ENCODE data around the gene CCDC180. TPM values are rescaled to one million over a fixed set of nuclear protein-coding genes. Genes with fewer than 3 reads are reported as not detected.

CCDC180 gene
- total RNA-seq, 4 donors from 2014 or later, result 0.08 to 5.2 (median 3.4) TPM

- no peak for DNase-seq (ENCODE audit: low spot score in 2 of 2)
- WGBS, 2 donors, result 94 to 96% methylated on average over 7 of the region's 7 CpGs
- intact Hi-C loops (cut with DNase I; ENCODE audit: low total_unique reads), result no loop called here
Measured at GRCh38 chr9:97316904-97317303, 9.4 kb downstream of the CCDC180 start.

DNA sequence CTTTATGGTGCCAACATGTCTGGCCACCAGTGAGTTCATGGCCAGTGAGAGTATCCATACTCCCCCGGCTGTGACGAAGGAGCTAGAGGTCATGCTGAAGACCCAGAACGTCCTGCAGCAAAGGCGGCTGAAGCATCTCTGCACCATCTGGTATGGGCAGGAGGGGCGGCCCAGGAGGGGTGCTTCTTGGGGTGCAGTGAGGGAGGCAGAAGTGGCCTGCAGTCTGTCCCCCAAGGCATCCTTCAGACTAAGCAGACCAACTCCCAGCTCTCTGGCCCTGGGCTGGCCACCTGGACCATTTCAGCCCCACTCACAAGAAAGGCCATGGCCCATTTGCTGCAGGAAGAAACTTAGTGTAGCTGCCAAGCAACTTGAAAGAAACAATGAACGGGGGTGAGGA is 11.0 kb downstream of the CCDC180 start:
- DNase-seq (ENCODE audit: low spot score in 2 of 2), result no peak
- WGBS, 2 donors, result 94 to 95% methylated on average over 6 of the region's 6 CpGs
- intact Hi-C loops (cut with DNase I; ENCODE audit: low total_unique reads), result no loop called here
- TF ChIP-seq POLR2A (IDR thresholded peaks at IDR 0.05), result no peak
- TF ChIP-seq, protein P1, sequence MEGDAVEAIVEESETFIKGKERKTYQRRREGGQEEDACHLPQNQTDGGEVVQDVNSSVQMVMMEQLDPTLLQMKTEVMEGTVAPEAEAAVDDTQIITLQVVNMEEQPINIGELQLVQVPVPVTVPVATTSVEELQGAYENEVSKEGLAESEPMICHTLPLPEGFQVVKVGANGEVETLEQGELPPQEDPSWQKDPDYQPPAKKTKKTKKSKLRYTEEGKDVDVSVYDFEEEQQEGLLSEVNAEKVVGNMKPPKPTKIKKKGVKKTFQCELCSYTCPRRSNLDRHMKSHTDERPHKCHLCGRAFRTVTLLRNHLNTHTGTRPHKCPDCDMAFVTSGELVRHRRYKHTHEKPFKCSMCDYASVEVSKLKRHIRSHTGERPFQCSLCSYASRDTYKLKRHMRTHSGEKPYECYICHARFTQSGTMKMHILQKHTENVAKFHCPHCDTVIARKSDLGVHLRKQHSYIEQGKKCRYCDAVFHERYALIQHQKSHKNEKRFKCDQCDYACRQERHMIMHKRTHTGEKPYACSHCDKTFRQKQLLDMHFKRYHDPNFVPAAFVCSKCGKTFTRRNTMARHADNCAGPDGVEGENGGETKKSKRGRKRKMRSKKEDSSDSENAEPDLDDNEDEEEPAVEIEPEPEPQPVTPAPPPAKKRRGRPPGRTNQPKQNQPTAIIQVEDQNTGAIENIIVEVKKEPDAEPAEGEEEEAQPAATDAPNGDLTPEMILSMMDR (IDR thresholded peaks at IDR 0.05), result no peak
- H3K4me3 ChIP-seq (ENCODE audit: low read depth, poor library complexity, severe bottlenecking), result no peak overlapping the region

More at GRCh38 chr9:97316904-97317303, 9.4 kb downstream of the CCDC180 start:
- H3K4me3 ChIP-seq (ENCODE audit: low read depth, poor library complexity, severe bottlenecking), result no peak overlapping the region
- TF ChIP-seq POLR2A (IDR thresholded peaks at IDR 0.05), result no peak
- TF ChIP-seq, protein P1 (IDR thresholded peaks at IDR 0.05), result no peak

DNA sequence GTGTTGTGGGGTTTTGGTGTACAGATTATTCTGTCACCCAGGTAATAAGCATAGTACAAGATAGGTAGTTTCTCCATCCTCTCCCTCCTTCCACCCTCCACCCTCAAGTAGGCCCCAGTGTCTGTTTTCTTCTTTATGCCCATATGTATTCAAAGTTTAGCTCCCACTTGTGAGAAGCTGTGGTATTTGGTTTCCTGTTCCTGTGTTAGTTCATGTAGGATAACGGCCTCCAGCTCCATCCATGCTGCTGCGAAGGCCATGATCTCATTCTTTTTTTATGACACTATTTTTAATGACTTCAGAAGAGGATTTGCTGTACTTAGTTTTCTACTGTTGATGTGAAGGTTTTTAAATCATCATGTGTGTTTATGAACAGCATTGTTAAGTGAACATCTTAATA is 11.9 kb downstream of the CCDC180 start:
- H3K4me3 ChIP-seq (ENCODE audit: low read depth, poor library complexity, severe bottlenecking), result no peak overlapping the region
- TF ChIP-seq, protein P1 (IDR thresholded peaks at IDR 0.05), result no peak
- no peak for TF ChIP-seq POLR2A (IDR thresholded peaks at IDR 0.05)
- intact Hi-C loops (cut with DNase I; ENCODE audit: low total_unique reads), result no loop called here
- DNase-seq (ENCODE audit: low spot score in 2 of 2), result no peak
- 81 to 82% methylated on average over 2 of the region's 2 CpGs for WGBS, 2 donors

- DNase-seq (ENCODE audit: low spot score in 2 of 2), result no peak
- intact Hi-C loops (cut with DNase I; ENCODE audit: low total_unique reads), result no loop called here
- no peak for TF ChIP-seq POLR2A (IDR thresholded peaks at IDR 0.05)
- TF ChIP-seq, protein P1 (IDR thresholded peaks at IDR 0.05), result no peak
- no peak overlapping the region for H3K4me3 ChIP-seq (ENCODE audit: low read depth, poor library complexity, severe bottlenecking)
- WGBS, 2 donors, result 87 to 90% methylated on average over 5 of the region's 5 CpGs
Measured at GRCh38 chr9:97320080-97320642, 12.7 kb downstream of the CCDC180 start.

- no peak overlapping the region for H3K4me3 ChIP-seq (ENCODE audit: low read depth, poor library complexity, severe bottlenecking)
- no peak for TF ChIP-seq POLR2A (IDR thresholded peaks at IDR 0.05)
- TF ChIP-seq, protein P1 (IDR thresholded peaks at IDR 0.05), result no peak
- intact Hi-C loops (cut with DNase I; ENCODE audit: low total_unique reads), result no loop called here
- no peak for DNase-seq (ENCODE audit: low spot score in 2 of 2)
- 79 to 88% methylated on average over 1 of the region's 1 CpG for WGBS, 2 donors
Measured at GRCh38 chr9:97321251-97321650, 13.8 kb downstream of the CCDC180 start.

DNA sequence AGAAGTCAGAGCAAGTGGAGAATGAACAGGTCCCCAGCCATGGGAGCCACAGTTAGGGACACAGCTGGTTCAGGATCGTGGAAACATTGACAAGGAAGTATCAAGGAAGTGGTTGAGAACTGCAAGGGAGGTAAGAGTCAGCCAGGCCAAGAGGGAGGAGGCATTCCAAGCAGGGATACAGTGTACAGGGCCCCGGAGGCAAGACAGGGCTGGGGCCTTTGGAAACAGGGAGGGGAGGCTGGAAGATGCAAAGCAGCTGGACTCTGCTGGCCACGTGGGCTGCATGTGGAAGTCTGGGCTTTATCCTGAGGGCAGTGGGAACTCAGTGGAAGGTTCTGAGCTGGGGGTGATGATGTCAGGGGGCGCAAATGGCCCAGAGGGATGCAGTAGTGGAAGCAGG is 14.2 kb downstream of the CCDC180 start:
- intact Hi-C loops (cut with DNase I; ENCODE audit: low total_unique reads), result no loop called here
- no peak for DNase-seq (ENCODE audit: low spot score in 2 of 2)
- TF ChIP-seq, protein P1 (IDR thresholded peaks at IDR 0.05), result no peak
- no peak for TF ChIP-seq POLR2A (IDR thresholded peaks at IDR 0.05)
- no peak overlapping the region for H3K4me3 ChIP-seq (ENCODE audit: low read depth, poor library complexity, severe bottlenecking)
- WGBS, 2 donors, result 35 to 70% methylated on average over 4 of the region's 4 CpGs

Data from lower leg skin (tissue), 4 donors.